Stimulated activated CD8-positive, alpha-beta memory T cell treated with anti-CD3 and anti-CD28 coated beads, Interleukin-15, amount 100 ng/mL, for 4 hours (primary cell): ENCODE data around the gene PARD6A.

Source experiments
- DNase-seq, 2 donors: peaks; one replicate each; pipeline ENCODE4 v3.0.0-alpha.2; 2020; ENCODE audit warnings: low read depth in 2 of 2

The PARD6A gene, protein sequence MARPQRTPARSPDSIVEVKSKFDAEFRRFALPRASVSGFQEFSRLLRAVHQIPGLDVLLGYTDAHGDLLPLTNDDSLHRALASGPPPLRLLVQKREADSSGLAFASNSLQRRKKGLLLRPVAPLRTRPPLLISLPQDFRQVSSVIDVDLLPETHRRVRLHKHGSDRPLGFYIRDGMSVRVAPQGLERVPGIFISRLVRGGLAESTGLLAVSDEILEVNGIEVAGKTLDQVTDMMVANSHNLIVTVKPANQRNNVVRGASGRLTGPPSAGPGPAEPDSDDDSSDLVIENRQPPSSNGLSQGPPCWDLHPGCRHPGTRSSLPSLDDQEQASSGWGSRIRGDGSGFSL

GRCh38 chr16:67660564-67661028, at the start of gene PARD6A:
PARD6A (plus strand) TSS chr16:67660960; CDS start chr16:67661039, 79 bp downstream.
- peak; percentile 89 to 93 for DNase-seq

- DNase-seq, result no peak
Observed at GRCh38 chr16:67613808-67614207, 47.0 kb upstream of the PARD6A start.

DNA sequence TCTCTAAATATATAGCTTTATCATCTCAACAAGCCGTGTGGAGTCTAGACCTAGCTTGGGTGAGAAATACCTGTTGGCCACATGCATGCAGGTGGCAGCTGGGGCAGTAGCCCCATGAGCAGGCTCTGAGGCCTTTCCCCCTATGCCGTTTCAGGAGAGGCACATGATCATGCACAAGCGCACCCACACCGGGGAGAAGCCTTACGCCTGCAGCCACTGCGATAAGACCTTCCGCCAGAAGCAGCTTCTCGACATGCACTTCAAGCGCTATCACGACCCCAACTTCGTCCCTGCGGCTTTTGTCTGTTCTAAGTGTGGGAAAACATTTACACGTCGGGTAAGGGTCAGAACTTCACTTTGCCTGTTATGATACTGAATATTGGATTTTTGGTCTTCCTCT, 32.5 kb upstream of the PARD6A start:
- no peak for DNase-seq

DNA sequence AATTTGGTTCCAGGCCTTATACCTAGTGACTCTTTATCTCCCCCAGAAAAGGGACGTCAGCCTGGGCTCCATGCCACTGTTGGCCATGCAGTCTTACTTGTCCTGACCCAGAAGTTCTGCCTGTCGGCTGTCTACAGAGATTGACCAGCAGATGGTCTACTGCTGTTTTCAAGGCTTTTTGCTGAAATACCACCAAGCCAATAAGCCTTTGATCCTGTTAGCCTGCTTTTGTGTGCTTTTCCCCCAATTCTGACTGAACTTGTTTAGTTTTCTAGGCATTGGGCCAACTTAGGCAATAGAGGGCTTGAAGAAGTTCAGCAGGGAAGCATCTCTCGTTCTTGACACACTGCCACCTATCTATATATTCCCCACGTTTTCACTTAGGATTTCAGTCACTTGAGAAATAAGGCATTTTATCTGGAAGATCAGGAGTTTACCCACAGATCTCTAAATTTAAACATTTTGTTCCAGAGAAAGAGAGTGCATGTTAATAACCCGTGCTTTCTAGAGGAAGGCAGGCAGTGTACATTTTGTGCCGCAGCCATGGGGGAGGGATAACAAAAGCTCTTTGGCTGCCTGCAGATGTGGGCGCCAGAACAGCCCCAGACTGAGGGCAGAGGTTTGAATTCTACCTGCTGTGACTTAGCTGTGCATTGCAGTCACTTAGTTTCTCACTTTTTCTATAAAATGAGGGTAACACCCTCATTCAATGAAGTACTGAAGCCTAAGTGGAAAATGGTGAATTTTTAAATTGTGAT, 28.2 kb upstream of the PARD6A start:
- DNase-seq, result no peak

DNA sequence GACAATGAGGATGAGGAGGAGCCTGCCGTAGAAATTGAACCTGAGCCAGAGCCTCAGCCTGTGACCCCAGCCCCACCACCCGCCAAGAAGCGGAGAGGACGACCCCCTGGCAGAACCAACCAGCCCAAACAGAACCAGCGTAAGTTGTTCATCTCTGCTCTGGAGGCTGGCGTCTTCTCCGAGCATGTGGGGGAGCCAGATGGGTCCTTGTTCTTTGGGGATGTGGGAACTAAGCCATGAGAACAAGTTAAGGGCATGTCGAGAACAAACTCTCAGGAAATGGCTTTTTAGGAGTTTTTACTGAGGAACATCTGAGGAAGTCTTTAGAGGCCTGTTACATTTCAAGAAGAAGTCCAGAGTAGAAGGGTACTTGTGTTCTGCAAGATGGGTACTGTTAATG, 24.0 kb upstream of the PARD6A start:
- no peak for DNase-seq

- no peak for DNase-seq
Observed at GRCh38 chr16:67637625-67638024, 23.1 kb upstream of the PARD6A start.

GRCh38 chr16:67641779-67642708, 18.7 kb upstream of the PARD6A start:
- no peak for DNase-seq

DNA sequence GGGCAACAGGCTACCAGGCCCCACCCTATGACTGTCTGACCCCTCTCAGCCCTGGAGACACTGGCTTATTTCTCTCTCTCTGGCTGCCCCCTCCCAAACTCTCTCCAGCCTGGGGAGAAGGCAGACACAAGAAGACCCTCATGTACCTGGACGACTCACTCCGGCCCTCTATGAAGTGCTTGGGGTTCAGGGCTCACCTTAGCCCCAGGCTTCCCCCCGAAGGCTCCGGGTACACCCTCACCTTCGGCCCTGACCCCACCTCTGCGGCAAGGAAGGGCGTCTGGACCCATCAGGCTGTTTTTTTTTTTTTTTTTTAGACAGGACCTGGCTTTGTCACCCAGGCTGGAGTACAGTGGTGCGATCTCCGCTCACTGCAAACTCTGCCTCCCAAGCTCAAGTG, 16.7 kb upstream of the PARD6A start:
- DNase-seq, result no peak

- no peak for DNase-seq
Observed at GRCh38 chr16:67645397-67646121, 15.2 kb upstream of the PARD6A start.

DNA sequence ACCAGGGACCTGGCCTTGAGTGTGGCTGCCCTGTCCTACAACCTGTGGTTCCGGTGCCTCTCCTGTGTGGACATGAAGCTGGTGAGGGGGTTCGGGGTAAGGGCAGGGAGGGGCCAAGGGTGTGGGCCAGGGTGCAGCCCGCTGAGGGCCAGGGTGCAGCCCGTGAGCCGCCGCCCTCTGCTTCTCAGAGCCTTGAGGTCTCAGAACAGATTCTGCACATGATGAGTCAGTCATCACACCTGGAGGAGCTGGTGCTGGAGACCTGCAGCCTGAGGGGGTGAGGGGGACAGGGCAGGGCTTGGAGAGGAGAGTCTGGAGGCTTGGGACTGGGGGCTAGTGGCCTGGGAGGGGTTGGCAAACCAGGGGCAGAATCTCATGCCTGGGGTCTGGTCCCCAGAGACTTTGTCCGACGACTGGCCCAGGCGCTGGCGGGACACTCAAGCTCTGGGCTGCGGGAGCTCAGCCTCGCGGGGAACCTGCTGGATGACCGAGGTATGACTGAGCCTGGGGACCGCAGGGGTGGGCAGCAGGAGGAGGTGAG, 13.6 kb upstream of the PARD6A start:
- DNase-seq, result no peak

- no peak for DNase-seq
Observed at GRCh38 chr16:67647681-67648080, 13.1 kb upstream of the PARD6A start.

DNA sequence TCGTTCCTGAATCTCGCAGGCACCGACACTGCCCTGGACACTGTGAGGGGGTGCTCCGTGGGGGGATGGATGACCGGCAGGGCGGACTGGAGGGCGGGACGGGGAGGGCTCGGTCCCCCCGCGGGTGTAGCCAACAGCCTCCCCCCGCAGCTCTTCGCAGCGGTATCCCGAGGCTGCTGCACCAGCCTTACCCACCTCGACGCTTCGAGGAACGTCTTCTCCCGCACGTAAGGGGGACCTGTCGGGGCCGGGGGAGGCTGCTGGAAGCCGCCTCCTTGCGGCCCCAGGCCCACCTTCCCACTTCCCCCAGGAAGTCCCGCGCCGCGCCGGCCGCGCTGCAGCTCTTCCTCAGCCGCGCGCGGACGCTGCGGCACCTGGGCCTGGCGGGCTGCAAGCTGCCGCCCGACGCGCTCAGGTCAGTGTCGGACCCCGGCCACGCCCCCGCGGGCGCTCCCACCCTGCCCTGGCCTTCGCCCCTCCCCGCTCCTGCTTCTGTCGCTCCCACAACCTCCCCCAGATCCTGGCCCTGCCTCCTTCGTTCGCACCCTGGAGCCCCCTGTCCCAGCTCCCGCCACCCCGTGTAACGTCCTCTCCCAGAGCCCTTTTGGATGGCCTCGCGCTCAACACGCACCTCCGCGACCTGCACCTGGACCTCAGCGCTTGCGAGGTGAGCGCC, 12.5 kb upstream of the PARD6A start:
- no peak for DNase-seq

GRCh38 chr16:67648764-67649407, 11.9 kb upstream of the PARD6A start:
- DNase-seq, result no peak

DNA sequence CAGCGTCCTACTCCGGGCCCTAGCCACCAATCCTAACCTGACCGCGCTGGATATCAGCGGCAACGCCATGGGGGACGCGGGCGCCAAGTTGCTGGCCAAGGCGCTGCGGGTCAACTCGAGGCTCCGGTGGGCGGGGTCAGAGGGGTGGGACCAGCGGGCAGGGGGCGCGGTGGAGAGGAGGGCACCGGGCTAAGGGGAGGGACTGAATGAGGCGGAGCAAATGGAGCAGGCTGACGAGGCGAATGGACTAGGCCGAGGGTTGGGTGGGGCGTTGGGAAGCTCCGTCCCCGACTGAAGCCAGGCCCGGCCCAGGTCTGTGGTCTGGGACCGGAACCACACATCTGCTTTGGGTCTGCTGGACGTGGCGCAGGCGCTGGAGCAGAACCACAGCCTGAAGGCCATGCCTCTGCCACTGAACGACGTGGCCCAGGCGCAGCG, 11.2 kb upstream of the PARD6A start:
- DNase-seq, result no peak

- no peak for DNase-seq
Observed at GRCh38 chr16:67650023-67650422, 10.7 kb upstream of the PARD6A start.

- DNase-seq, result no peak
Observed at GRCh38 chr16:67651039-67651438, 9.7 kb upstream of the PARD6A start.

DNA sequence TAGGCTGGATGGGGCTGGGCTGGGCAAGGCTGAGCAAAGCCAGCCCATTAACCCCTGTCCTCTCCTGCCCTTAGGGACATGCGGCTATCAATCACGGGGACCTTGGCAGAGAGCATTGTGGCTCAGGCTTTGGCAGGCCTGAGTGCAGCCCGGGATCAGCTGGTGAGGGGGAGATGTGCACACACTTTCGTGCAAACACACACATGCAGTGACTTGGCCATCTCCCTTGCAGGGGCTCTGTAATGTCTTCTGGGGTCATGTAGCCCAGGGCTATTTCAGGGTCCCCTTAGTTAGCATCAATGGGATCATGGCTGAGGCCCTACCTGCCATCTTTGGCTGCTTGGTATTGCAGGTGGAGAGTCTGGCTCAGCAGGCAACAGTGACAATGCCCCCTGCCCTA, 8.9 kb upstream of the PARD6A start:
- no peak for DNase-seq

DNA sequence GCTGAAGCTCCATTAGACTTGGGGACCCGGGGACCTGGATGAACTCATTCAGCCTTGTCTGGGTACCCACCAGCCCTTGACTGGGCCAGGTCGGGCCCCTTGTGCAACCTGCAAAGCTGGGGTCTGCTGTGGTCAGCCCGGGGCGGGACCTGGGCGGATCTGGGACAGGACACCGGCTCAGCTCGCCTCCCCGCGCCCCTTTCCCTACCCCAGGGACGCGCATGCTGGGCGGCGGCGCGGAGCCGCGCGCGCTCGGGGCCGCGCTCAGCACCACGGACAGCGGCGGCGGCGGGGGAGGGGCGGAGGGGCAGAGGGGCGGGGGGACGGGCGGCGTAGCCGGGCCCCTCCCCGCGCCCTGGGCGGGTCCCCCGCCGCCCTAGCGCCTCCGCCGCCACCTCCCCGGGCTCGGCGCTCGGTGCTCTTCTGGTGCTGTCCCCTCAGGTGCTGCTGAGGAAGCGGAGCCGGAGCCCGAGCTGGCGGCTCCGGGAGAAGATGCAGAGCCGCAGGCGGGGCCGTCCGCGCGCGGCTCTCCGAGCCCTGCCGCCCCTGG, 8.1 kb upstream of the PARD6A start:
- DNase-seq, result no peak

DNA sequence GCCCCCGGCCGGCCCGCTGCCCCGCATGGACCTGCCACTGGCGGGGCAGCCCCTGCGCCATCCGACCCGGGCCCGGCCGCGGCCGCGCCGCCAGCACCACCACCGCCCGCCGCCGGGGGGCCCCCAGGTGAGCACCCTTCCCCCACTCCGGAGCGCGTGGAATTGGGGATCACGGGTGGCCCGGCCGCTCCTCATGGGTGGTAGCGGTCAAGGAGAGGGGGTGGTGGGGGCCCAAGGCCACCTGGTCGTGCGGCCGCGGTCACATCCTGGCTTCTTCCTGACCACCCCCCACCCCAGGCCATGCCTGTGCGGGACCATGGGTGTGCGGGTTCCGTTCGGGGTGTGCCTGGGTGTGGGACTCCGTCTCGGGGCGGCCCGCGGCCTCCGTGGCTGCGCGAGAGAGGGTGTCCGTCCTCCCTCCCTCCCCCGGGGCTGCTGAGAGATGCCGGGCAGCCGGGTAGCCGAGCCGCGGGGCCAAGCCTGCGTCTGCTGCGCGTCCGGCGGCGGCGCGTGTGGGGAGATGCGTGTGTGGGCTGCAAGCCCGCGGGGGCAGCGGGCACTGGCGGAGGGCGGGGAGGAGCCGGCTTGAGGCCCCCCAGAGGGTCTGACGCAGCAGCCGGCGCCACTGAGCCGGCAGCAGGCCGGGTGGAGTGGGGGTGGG, 7.5 kb upstream of the PARD6A start:
- no peak for DNase-seq
